IMR-90 (cell line): Measurements from ENCODE around the gene IGBP1. TPM values are rescaled to one million over a fixed set of nuclear protein-coding genes. Genes with fewer than 3 reads are reported as not detected.

ENCODE experiments used
- ATAC-seq: fragments of 200-7000 bp; cut with Tn5 transposase; 2 replicates; pipeline ENCODE4 v1.9.1; 2020; ENCODE audit warnings: low read depth, mild to moderate bottlenecking, moderate library complexity
- BruUV-seq: library from RNA; stranded (reverse); fragments of 400-500 nt; replicated peaks from 2 replicates; lab custom pipeline; 2021; lab: Mats Ljungman, UMichigan
- CTCF ChIA-PET: fragments of 300-600 bp; formaldehyde crosslinking; extraction: SDS; loops from one replicate; lab custom pipeline; 2021; ENCODE audit warnings: antibody characterized with exemption; lab: Yijun Ruan, JAX
- POLR2A ChIA-PET: fragments of 300-600 bp; sonication (Branson Sonifier 250); formaldehyde crosslinking; loops from one replicate; lab custom pipeline; 2022; ENCODE audit warnings: antibody characterized with exemption; ENCODE audit not compliant: unreplicated experiment; lab: Charles Lee
- DNase-seq: peaks from one replicate; pipeline ENCODE4 v3.0.0; 2013
- H2AFZ ChIP-seq: replicated peaks from 2 replicates; pipeline ENCODE3; 2013; ENCODE audit warnings: low read length, mild to moderate bottlenecking; ENCODE audit not compliant: poor library complexity
- H2AK5ac ChIP-seq: 2 replicates; pipeline ENCODE4 v1.6.1; 2013; ENCODE audit warnings: low read depth, low read length, inconsistent platforms
- H2AK9ac ChIP-seq: replicated peaks from 2 replicates; pipeline ENCODE3; 2013; ENCODE audit warnings: mild to moderate bottlenecking, low read depth, low read length, moderate library complexity; ENCODE audit not compliant: poor library complexity
- H2BK120ac ChIP-seq: 2 replicates; pipeline ENCODE4 v1.6.1; 2013; ENCODE audit warnings: low read depth, low read length, inconsistent platforms
- H2BK15ac ChIP-seq: 3 replicates; pipeline ENCODE4 v1.6.1; 2013; ENCODE audit warnings: low read depth, low read length, inconsistent platforms
- H2BK20ac ChIP-seq: 2 replicates; pipeline ENCODE4 v1.6.1; 2013; ENCODE audit warnings: low read depth, mild to moderate bottlenecking, inconsistent platforms, low read length, moderate library complexity
- H2BK5ac ChIP-seq: 2 replicates; pipeline ENCODE4 v1.6.1; 2013; ENCODE audit warnings: mild to moderate bottlenecking, low read depth, low read length, inconsistent platforms; ENCODE audit not compliant: poor library complexity, severe bottlenecking
- H3K14ac ChIP-seq: replicated peaks from 2 replicates; pipeline ENCODE4 v1.6.1; 2013; ENCODE audit warnings: low read depth, low read length, inconsistent platforms
- H3K18ac ChIP-seq: 2 replicates; pipeline ENCODE4 v1.6.1; 2013; ENCODE audit warnings: low read depth, low read length, control low read depth
- H3K23ac ChIP-seq: 2 replicates; pipeline ENCODE4 v1.6.1; 2013; ENCODE audit warnings: low read depth, low read length, inconsistent platforms
- H3K27ac ChIP-seq: 2 replicates; pipeline ENCODE4 v1.5.1; 2013; ENCODE audit warnings: mild to moderate bottlenecking, control low read depth, low read length; ENCODE audit not compliant: insufficient read depth
- H3K27me3 ChIP-seq: 2 replicates; pipeline ENCODE4 v1.6.1; 2013; ENCODE audit warnings: low read length; ENCODE audit not compliant: control insufficient read depth, insufficient read depth
- H3K36me3 ChIP-seq: 2 replicates; pipeline ENCODE4 v1.6.1; 2013; ENCODE audit warnings: low read length, mixed read lengths; ENCODE audit not compliant: control insufficient read depth, insufficient read depth
- H3K4ac ChIP-seq: 2 replicates; pipeline ENCODE4 v1.6.1; 2013; ENCODE audit warnings: low read depth, low read length, inconsistent platforms
- H3K4me1 ChIP-seq: 2 replicates; pipeline ENCODE4 v1.6.1; 2013; ENCODE audit warnings: low read length, mixed read lengths; ENCODE audit not compliant: control insufficient read depth, insufficient read depth
- H3K4me2 ChIP-seq: 2 replicates; pipeline ENCODE4 v1.6.1; 2013; ENCODE audit warnings: low read depth, mild to moderate bottlenecking, control low read depth, low read length, moderate library complexity
- H3K4me3 ChIP-seq: 2 replicates; pipeline ENCODE4 v1.5.1; 2013; ENCODE audit warnings: low read depth, mild to moderate bottlenecking, control low read depth, low read length, moderate library complexity; ENCODE audit not compliant: insufficient read depth
- H3K56ac ChIP-seq: 2 replicates; pipeline ENCODE4 v1.6.1; 2013; ENCODE audit warnings: low read length, inconsistent platforms; ENCODE audit not compliant: insufficient read depth; ENCODE audit errors: extremely low read depth
- H3K79me1 ChIP-seq, 2 experiments: 2 replicates each; pipeline ENCODE4 v1.6.1; 2013; ENCODE audit warnings: low read length in 2 of 2, inconsistent platforms in 1 of 2, low read depth in 1 of 2
- H3K9ac ChIP-seq: 2 replicates; pipeline ENCODE4 v1.6.1; 2013; ENCODE audit warnings: low read depth, low read length, control low read depth
- H3K9me1 ChIP-seq: 2 replicates; pipeline ENCODE4 v1.6.1; 2013; ENCODE audit warnings: low read length, inconsistent platforms; ENCODE audit not compliant: insufficient read depth
- H3K9me3 ChIP-seq: 2 replicates; pipeline ENCODE4 v1.6.1; 2013; ENCODE audit warnings: low read length; ENCODE audit not compliant: control insufficient read depth, insufficient read depth
- H4K20me1 ChIP-seq: 2 replicates; pipeline ENCODE4 v1.6.1; 2013; ENCODE audit warnings: low read length, inconsistent platforms; ENCODE audit not compliant: insufficient read depth
- H4K5ac ChIP-seq: 2 replicates; pipeline ENCODE4 v1.6.1; 2013; ENCODE audit warnings: mild to moderate bottlenecking, low read depth, low read length, control low read depth
- H4K8ac ChIP-seq, 2 experiments: 2 replicates each; pipeline ENCODE4 v1.6.1; 2013; ENCODE audit warnings: low read depth in 2 of 2, low read length in 2 of 2, control low read depth in 1 of 2, inconsistent platforms in 1 of 2
- H4K91ac ChIP-seq: 2 replicates; pipeline ENCODE4 v1.6.1; 2013; ENCODE audit warnings: low read depth, low read length, inconsistent platforms; ENCODE audit not compliant: insufficient read depth
- BHLHE40 ChIP-seq: fragments of 150-350 bp; IDR thresholded peaks from 2 replicates; pipeline ENCODE4 v1.6.1; 2016; ENCODE audit warnings: mild to moderate bottlenecking, low read depth, low read length
- CEBPB ChIP-seq: IDR thresholded peaks from 2 replicates; pipeline ENCODE4 v1.6.1; 2012; ENCODE audit warnings: low read depth, low read length, improper control_type of control experiment
- CHD1 ChIP-seq: IDR thresholded peaks from 2 replicates; pipeline ENCODE4 v1.6.1; 2012; ENCODE audit warnings: low read depth, low read length, improper control_type of control experiment
- MAFK ChIP-seq: IDR thresholded peaks from 2 replicates; pipeline ENCODE4 v1.6.1; 2012; ENCODE audit warnings: low read depth, low read length, improper control_type of control experiment
- MAZ ChIP-seq: IDR thresholded peaks from 2 replicates; pipeline ENCODE4 v1.6.1; 2012; ENCODE audit warnings: low read depth, mild to moderate bottlenecking, low read length, improper control_type of control experiment, moderate library complexity, borderline replicate concordance
- NFE2L2 ChIP-seq: fragments of 150-350 bp; IDR thresholded peaks from 2 replicates; pipeline ENCODE4 v1.6.1; 2016; ENCODE audit warnings: low read depth, mild to moderate bottlenecking, low read length
- POLR2A ChIP-seq: IDR thresholded peaks from 2 replicates; pipeline ENCODE4 v1.6.1; 2012; ENCODE audit warnings: mild to moderate bottlenecking, low read depth, low read length
- RCOR1 ChIP-seq: IDR thresholded peaks from 2 replicates; pipeline ENCODE4 v1.6.1; 2012; ENCODE audit warnings: mild to moderate bottlenecking, low read length, improper control_type of control experiment; ENCODE audit not compliant: insufficient replicate concordance
- RFX5 ChIP-seq: IDR thresholded peaks from 2 replicates; pipeline ENCODE4 v1.8.0; 2012; ENCODE audit warnings: low read depth, mild to moderate bottlenecking, low read length, moderate library complexity
- SMC3 ChIP-seq: fragments of 150-350 bp; IDR thresholded peaks from 2 replicates; pipeline ENCODE4 v1.6.1; 2016; ENCODE audit warnings: low read depth, mild to moderate bottlenecking, antibody characterized with exemption, low read length, moderate library complexity
- WGBS, 2 experiments: methylation state at CpG; one replicate each; pipeline versions ENCODE4 v1.1.5 to v1.1.7; 2013; ENCODE audit warnings: missing lambda C conversion rate in 2 of 2; ENCODE audit not compliant: insufficient read length in 1 of 2; ENCODE audit errors: extremely low coverage in 2 of 2; 5-methylcytosine and 5-hydroxymethylcytosine counted together
- dilution Hi-C: fragments of 300-500 bp; cut with HindIII; formaldehyde crosslinking; loops from one replicate; pipeline ENCODE4 v1.14.3; 2018; ENCODE audit warnings: low sequenced_read_pairs; ENCODE audit not compliant: unreplicated experiment
- in situ Hi-C: fragments of 300-500 bp; cut with MboI; formaldehyde crosslinking; loops from 3 replicates; pipeline ENCODE4 v1.14.3; 2019; ENCODE audit warnings: low sequenced_read_pairs, inconsistent platforms, mixed read lengths
- intact Hi-C: fragments of 100-400 bp; cut with micrococcal nuclease; formaldehyde crosslinking; loops from 2 replicates; pipeline ENCODE4 v1.10.0; 2022
- polyA plus RNA-seq, 3 experiments: library from polyadenylated mRNA; depleted of rRNA; stranded (reverse); fragments of >200 nt; gene quantifications; 2 replicates each; pipeline ENCODE4 v1.2.3, GENCODE V29; 2012; ENCODE audit warnings: low replicate concordance in 1 of 3
- total RNA-seq: library from RNA; depleted of rRNA; stranded (reverse); fragments of >200 nt; gene quantifications from 2 replicates; pipeline ENCODE4 v1.2.3, GENCODE V29; 2012
- TF ChIP-seq, protein P1 (sequence below): fragments of 150-350 bp; IDR thresholded peaks from 2 replicates; pipeline ENCODE4 v1.6.1; 2017; ENCODE audit warnings: mild to moderate bottlenecking, antibody characterized with exemption, low read length, low read depth
- TF ChIP-seq, protein P2 (sequence below): conservative IDR thresholded peaks from 2 replicates; pipeline ENCODE4 v1.5.1; 2012; ENCODE audit warnings: mild to moderate bottlenecking, low read depth, low read length, improper control_type of control experiment

The IGBP1 gene
- total and polyA plus RNA-seq, 2 of the 4 experiments (the other 2 are of a cell fraction), result 51.8 to 87.1 TPM

DNA sequence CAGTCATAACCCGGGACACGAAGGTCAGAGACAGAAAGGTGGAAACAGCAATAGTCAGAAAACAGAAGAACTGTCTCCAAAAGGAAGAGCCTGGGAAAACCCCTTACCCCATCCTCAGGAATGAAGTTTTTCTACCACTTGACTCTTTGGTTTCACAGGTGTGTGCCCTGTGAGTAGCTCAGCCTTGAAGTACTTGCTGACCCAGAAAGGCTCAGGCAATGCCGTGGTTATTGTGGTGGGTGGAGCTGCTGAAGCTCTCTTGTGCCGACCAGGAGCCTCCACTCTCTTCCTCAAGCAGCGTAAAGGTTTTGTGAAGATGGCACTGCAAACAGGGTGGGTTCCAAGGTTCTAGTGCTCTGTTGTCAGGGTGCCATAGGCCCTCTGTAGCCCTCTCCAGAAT lies 68.5 kb downstream of the IGBP1 start:
- TF ChIP-seq MAZ, result no peak
- TF ChIP-seq POLR2A, result no peak
- TF ChIP-seq, protein P1, sequence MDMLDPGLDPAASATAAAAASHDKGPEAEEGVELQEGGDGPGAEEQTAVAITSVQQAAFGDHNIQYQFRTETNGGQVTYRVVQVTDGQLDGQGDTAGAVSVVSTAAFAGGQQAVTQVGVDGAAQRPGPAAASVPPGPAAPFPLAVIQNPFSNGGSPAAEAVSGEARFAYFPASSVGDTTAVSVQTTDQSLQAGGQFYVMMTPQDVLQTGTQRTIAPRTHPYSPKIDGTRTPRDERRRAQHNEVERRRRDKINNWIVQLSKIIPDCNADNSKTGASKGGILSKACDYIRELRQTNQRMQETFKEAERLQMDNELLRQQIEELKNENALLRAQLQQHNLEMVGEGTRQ, result no peak
- TF ChIP-seq CHD1, result no peak
- no peak for TF ChIP-seq MAFK
- TF ChIP-seq BHLHE40, result no peak
- no peak for TF ChIP-seq RFX5
- TF ChIP-seq SMC3, result no peak
- TF ChIP-seq RCOR1, result no peak
- TF ChIP-seq, protein P2, sequence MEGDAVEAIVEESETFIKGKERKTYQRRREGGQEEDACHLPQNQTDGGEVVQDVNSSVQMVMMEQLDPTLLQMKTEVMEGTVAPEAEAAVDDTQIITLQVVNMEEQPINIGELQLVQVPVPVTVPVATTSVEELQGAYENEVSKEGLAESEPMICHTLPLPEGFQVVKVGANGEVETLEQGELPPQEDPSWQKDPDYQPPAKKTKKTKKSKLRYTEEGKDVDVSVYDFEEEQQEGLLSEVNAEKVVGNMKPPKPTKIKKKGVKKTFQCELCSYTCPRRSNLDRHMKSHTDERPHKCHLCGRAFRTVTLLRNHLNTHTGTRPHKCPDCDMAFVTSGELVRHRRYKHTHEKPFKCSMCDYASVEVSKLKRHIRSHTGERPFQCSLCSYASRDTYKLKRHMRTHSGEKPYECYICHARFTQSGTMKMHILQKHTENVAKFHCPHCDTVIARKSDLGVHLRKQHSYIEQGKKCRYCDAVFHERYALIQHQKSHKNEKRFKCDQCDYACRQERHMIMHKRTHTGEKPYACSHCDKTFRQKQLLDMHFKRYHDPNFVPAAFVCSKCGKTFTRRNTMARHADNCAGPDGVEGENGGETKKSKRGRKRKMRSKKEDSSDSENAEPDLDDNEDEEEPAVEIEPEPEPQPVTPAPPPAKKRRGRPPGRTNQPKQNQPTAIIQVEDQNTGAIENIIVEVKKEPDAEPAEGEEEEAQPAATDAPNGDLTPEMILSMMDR, result no peak
- no peak for TF ChIP-seq NFE2L2
- no peak for TF ChIP-seq CEBPB
- Histone ChIP-seq H3K79me1 (no peaks in the 10 kb centered on the region), H2BK120ac (no peak overlapping the region), H3K4ac (no peak overlapping the region), H3K9me3 (0 out of 2 replicates have a peak, but pooled peaks cover 2% of the 10 kb centered on the region), H4K91ac (no peak overlapping the region), H3K23ac (no peak overlapping the region), H2BK15ac (no peak overlapping the region), H2BK5ac (no peak overlapping the region), H3K14ac (no peak overlapping the region), H3K36me3 (no peaks in the 10 kb centered on the region), H2AFZ (no peak overlapping the region), H3K4me2 (no peak overlapping the region), H3K18ac (no peak overlapping the region), H3K9ac (no peak overlapping the region), H3K56ac (no peak overlapping the region), H3K4me1 (no peaks in the 10 kb centered on the region), H2AK9ac (no peak overlapping the region), H3K27ac (no peak overlapping the region), H4K8ac (no peak overlapping the region), H4K20me1 (no peaks in the 10 kb centered on the region), H4K5ac (no peak overlapping the region), H2AK5ac (no peak overlapping the region), H2BK20ac (no peak overlapping the region), H3K27me3 (peaks cover 12% of the 10 kb centered on the region), H3K4me3 (no peak overlapping the region), H3K9me1 (no peaks in the 10 kb centered on the region)
- ATAC-seq (no peak), DNase-seq (no peak)
- ChIA-PET CTCF (no interaction called here), POLR2A (no interaction called here)
- in situ Hi-C loops (no loop called here), dilution Hi-C loops (no loop called here), intact Hi-C loops (no loop called here)
- no TSS peak for BruUV-seq
- no CpG with 5 or more reads among the region's 5 CpGs for WGBS, 2 experiments
